GM23248 (cell line): ENCODE measurements around the gene P2RY2. TPM values are rescaled to one million over a fixed set of nuclear protein-coding genes. Genes with fewer than 3 reads are reported as not detected.

Experiments
- DNase-seq: peaks from one replicate; pipeline ENCODE4 v3.0.0-alpha.2; 2015
- H2AFZ ChIP-seq: fragments of 200-600 bp; sonication (generic); 2 replicates; pipeline ENCODE4 v1.6.1; 2016; ENCODE audit warnings: antibody characterized with exemption
- H3F3A ChIP-seq: fragments of 200-600 bp; sonication (generic); 2 replicates; pipeline ENCODE4 v1.6.1; 2016; ENCODE audit warnings: mild to moderate bottlenecking, antibody characterized with exemption, mixed run types; ENCODE audit not compliant: insufficient read depth
- H3K27ac ChIP-seq: fragments of 200-600 bp; sonication (generic); 2 replicates; pipeline ENCODE4 v1.5.1; 2016; ENCODE audit warnings: mild to moderate bottlenecking
- H3K27me3 ChIP-seq: fragments of 200-600 bp; sonication (generic); replicated peaks from 2 replicates; pipeline ENCODE4 v1.6.1; 2016; ENCODE audit warnings: mild to moderate bottlenecking; ENCODE audit not compliant: insufficient read depth
- H3K36me3 ChIP-seq: fragments of 200-600 bp; sonication (generic); 2 replicates; pipeline ENCODE4 v1.6.1; 2016; ENCODE audit warnings: low read depth, mild to moderate bottlenecking
- H3K4me1 ChIP-seq: fragments of 200-600 bp; sonication (generic); 2 replicates; pipeline ENCODE4 v1.6.1; 2016; ENCODE audit warnings: mild to moderate bottlenecking; ENCODE audit not compliant: insufficient read depth
- H3K4me2 ChIP-seq: fragments of 200-600 bp; sonication (generic); one replicate; pipeline ENCODE4 v1.6.1; 2016; ENCODE audit warnings: mild to moderate bottlenecking; ENCODE audit not compliant: unreplicated experiment
- H3K4me3 ChIP-seq: fragments of 200-600 bp; sonication (generic); 2 replicates; pipeline ENCODE4 v1.5.1; 2016; ENCODE audit warnings: mild to moderate bottlenecking
- H3K79me2 ChIP-seq: fragments of 200-600 bp; sonication (generic); 2 replicates; pipeline ENCODE4 v1.6.1; 2016; ENCODE audit warnings: mild to moderate bottlenecking; ENCODE audit not compliant: insufficient read depth
- H3K9ac ChIP-seq: fragments of 200-600 bp; sonication (generic); 2 replicates; pipeline ENCODE4 v1.6.1; 2016; ENCODE audit warnings: mild to moderate bottlenecking
- H3K9me2 ChIP-seq: fragments of 200-600 bp; sonication (generic); 2 replicates; pipeline ENCODE4 v1.6.1; 2016; ENCODE audit warnings: mixed run types, mild to moderate bottlenecking, moderate library complexity; ENCODE audit not compliant: insufficient read depth
- H3K9me3 ChIP-seq: fragments of 200-600 bp; sonication (generic); one replicate; pipeline ENCODE4 v1.6.1; 2017; ENCODE audit warnings: low read depth
- H4K20me1 ChIP-seq: fragments of 200-600 bp; sonication (generic); 2 replicates; pipeline ENCODE4 v1.6.0; 2016; ENCODE audit not compliant: insufficient read depth
- EZH2 ChIP-seq: fragments of 200-600 bp; sonication (generic); IDR thresholded peaks from 2 replicates; pipeline ENCODE4 v1.6.1; 2018; ENCODE audit warnings: antibody characterized with exemption, mild to moderate bottlenecking; ENCODE audit not compliant: insufficient read depth, poor library complexity, severe bottlenecking
- EZH2phosphoT487 ChIP-seq: fragments of 200-600 bp; sonication (generic); IDR thresholded peaks from 2 replicates; pipeline ENCODE4 v1.6.1; 2018; ENCODE audit warnings: antibody characterized with exemption, moderate library complexity, mild to moderate bottlenecking, low read depth; ENCODE audit not compliant: insufficient read depth
- WGBS, 2 experiments: methylation state at CpG; one replicate each; pipeline ENCODE4 v1.1.6; 2015 to 2017; ENCODE audit warnings: low lambda C conversion rate in 2 of 2, low coverage in 1 of 2; ENCODE audit errors: missing lambda C conversion rate in 2 of 2; 5-methylcytosine and 5-hydroxymethylcytosine counted together
- in situ Hi-C: fragments of 300-500 bp; cut with MboI; formaldehyde crosslinking; loops from 2 replicates; pipeline ENCODE4 v1.15.0; 2020
- polyA plus RNA-seq: library from polyadenylated mRNA; unstranded; fragments of >200 nt; fragmentation: Nextera tagmentation; extraction: Ambion mirVana; gene quantifications from 2 replicates; pipeline ENCODE4 v1.2.1, GENCODE V29; 2016
- total RNA-seq: library from RNA; depleted of rRNA; stranded (reverse); fragments of >200 nt; shearing (Covaris generic); gene quantifications from 2 replicates; pipeline ENCODE4 v1.2.3, GENCODE V29; 2014; rRNA removed

Gene P2RY2
- total RNA-seq (not detected in 2 replicates), polyA plus RNA-seq (not detected in 2 replicates)

GRCh38 chr11:73218106-73218829 lies at the start of gene P2RY2:
TSS of gene P2RY2 (plus strand) at chr11:73218281. CDS start at chr11:73234160, 15,879 bp downstream.
- no peaks in the 10 kb centered on the region for H3K36me3 ChIP-seq
- H3K4me1 ChIP-seq: no peaks in the 10 kb centered on the region; the same call in 1 of the 2 replicates
- peak within 1 kb of the TSS; percentile 62 for H3K4me2 ChIP-seq
- in situ Hi-C loops: no loop called here
- no peaks in the 10 kb centered on the region for H3K9me2 ChIP-seq
- peak within 1 kb of the TSS; percentile 77 for H3K4me3 ChIP-seq
- peak within 1 kb of the TSS; percentile 80 for H2AFZ ChIP-seq
- DNase-seq: peak; percentile 52
- 6 to 8% methylated on average over 59 to 79 of the region's 81 CpGs for WGBS, 2 experiments
- peaks cover 14% of the 10 kb centered on the region for H3K27me3 ChIP-seq
- H3K79me2 ChIP-seq: no peaks in the 10 kb centered on the region
- H3K9ac ChIP-seq: no peak within 1 kb of the TSS
- no peak for TF ChIP-seq EZH2phosphoT487
- TF ChIP-seq EZH2: no peak
- H3K27ac ChIP-seq: no peak within 1 kb of the TSS
- no peaks in the 10 kb centered on the region for H3K9me3 ChIP-seq
- no peaks in the 10 kb centered on the region for H3F3A ChIP-seq
- no peaks in the 10 kb centered on the region for H4K20me1 ChIP-seq

- H3K9me2 ChIP-seq: no peaks in the 10 kb centered on the region
- H2AFZ ChIP-seq: no peak overlapping the region
- H3K79me2 ChIP-seq: no peaks in the 10 kb centered on the region
- H3F3A ChIP-seq: no peaks in the 10 kb centered on the region
- no peak overlapping the region for H3K4me3 ChIP-seq
- H4K20me1 ChIP-seq: no peaks in the 10 kb centered on the region
- no peak for TF ChIP-seq EZH2phosphoT487
- TF ChIP-seq EZH2: no peak
- H3K4me2 ChIP-seq: no peak overlapping the region
- in situ Hi-C loops: loop anchor here (25.0 kb wide), 1 partner anchor 457 kb away; no protein-coding TSS in a partner anchor
- no peaks in the 10 kb centered on the region for H3K4me1 ChIP-seq
- WGBS, 2 experiments: 63 to 65% methylated on average over 11 of the region's 11 CpGs
- H3K36me3 ChIP-seq: no peaks in the 10 kb centered on the region
- H3K27ac ChIP-seq: no peak overlapping the region
- no peak overlapping the region for H3K9ac ChIP-seq
- H3K27me3 ChIP-seq: no peaks in the 10 kb centered on the region
- no peaks in the 10 kb centered on the region for H3K9me3 ChIP-seq
- DNase-seq: no peak
Observed at GRCh38 chr11:73168925-73169579, 49.0 kb upstream of the P2RY2 start.

- H3K4me2 ChIP-seq: no peak overlapping the region
- H4K20me1 ChIP-seq: no peaks in the 10 kb centered on the region
- H3K27ac ChIP-seq: no peak overlapping the region
- no peaks in the 10 kb centered on the region for H3K4me1 ChIP-seq
- H2AFZ ChIP-seq: no peak overlapping the region
- no peaks in the 10 kb centered on the region for H3K79me2 ChIP-seq
- no peak overlapping the region for H3K9ac ChIP-seq
- H3K27me3 ChIP-seq: no peaks in the 10 kb centered on the region
- no peak for DNase-seq
- no peaks in the 10 kb centered on the region for H3K9me2 ChIP-seq
- H3K4me3 ChIP-seq: no peak overlapping the region
- 95% methylated on average over 2 of the region's 2 CpGs for WGBS, 2 experiments
- no peaks in the 10 kb centered on the region for H3F3A ChIP-seq
- no peaks in the 10 kb centered on the region for H3K9me3 ChIP-seq
- TF ChIP-seq EZH2phosphoT487 (no peak), EZH2 (no peak)
- H3K36me3 ChIP-seq: no peaks in the 10 kb centered on the region
- in situ Hi-C loops: loop anchor here (10.0 to 25.0 kb wide), 2 partner anchors 335 to 458 kb away; no protein-coding TSS in a partner anchor
Observed at GRCh38 chr11:73170140-73170539, 47.9 kb upstream of the P2RY2 start.

- Histone ChIP-seq H4K20me1 (no peaks in the 10 kb centered on the region), H3K79me2 (no peaks in the 10 kb centered on the region), H3F3A (no peaks in the 10 kb centered on the region), H3K9ac (no peak overlapping the region), H3K9me2 (no peaks in the 10 kb centered on the region), H3K27me3 (no peaks in the 10 kb centered on the region), H3K36me3 (no peaks in the 10 kb centered on the region), H3K27ac (no peak overlapping the region), H3K4me1 (no peaks in the 10 kb centered on the region), H3K4me2 (no peak overlapping the region), H3K4me3 (no peak overlapping the region), H3K9me3 (no peaks in the 10 kb centered on the region), H2AFZ (no peak overlapping the region)
- peak; percentile 32 for DNase-seq
- 67% methylated on average over 8 of the region's 8 CpGs for WGBS, 2 experiments
- in situ Hi-C loops: loop anchor here (10.0 to 25.0 kb wide), 2 partner anchors 337 to 459 kb away; no protein-coding TSS in a partner anchor
- TF ChIP-seq EZH2 (no peak), EZH2phosphoT487 (no peak)
Observed at GRCh38 chr11:73171436-73172161, 46.5 kb upstream of the P2RY2 start.
